ENCODE results near the gene RANBP1. TPM values are rescaled to one million over a fixed set of nuclear protein-coding genes. Genes with fewer than 3 reads are reported as not detected.

Gene RANBP1
- total and polyA plus RNA-seq, 2 of the 4 experiments (the other 2 are of a cell fraction): 173 to 376 TPM

DNA sequence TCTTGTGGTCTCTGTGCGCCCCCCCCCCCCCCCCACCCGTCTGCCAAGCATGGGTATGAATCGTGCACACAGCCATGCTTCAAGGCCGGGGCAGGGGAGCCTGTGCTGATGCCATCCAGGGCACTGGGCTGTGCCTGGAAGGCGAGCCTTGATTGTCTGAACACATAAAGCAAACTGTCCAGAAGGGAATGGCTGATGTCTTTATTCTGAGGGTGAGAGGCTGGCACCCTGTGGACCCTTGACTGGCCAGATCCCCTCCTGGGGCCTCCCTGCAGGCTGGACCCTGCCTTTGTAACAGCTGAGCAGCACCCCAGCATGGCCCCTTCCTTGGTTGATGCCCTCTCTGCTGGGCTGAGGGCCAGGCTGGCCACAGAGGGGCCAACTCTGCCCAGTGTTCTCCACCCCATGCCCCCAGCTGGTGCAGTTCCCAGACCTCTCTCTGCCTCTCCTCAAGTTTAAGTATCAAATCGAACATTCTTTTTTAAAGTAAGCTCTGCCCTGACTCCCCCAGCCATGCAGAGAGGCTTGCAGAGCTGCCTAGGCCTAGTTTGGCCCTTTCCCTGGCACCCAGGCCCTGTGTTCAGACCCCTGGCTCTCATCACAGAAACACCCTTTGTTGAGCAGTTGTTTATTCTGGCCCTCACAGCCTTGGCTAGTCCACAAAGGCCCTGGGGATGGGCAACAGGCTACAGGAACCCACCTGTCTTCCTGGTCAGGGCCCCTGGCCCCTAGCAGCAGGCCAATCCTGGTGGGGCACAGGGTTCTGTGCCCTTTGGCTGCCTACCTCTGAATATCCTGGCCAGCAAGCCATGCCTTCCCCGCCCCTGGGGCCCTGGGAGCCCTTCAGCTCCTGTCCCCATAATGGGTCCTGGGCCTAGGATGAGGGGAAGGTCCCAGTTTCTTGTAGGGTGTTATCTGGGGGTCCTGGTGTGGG lies 3.9 kb upstream of the RANBP1 start (continued):
- TF ChIP-seq FOS (IDR thresholded peaks at IDR 0.05; ENCODE audit: low read depth, low read length): no peak

DNA sequence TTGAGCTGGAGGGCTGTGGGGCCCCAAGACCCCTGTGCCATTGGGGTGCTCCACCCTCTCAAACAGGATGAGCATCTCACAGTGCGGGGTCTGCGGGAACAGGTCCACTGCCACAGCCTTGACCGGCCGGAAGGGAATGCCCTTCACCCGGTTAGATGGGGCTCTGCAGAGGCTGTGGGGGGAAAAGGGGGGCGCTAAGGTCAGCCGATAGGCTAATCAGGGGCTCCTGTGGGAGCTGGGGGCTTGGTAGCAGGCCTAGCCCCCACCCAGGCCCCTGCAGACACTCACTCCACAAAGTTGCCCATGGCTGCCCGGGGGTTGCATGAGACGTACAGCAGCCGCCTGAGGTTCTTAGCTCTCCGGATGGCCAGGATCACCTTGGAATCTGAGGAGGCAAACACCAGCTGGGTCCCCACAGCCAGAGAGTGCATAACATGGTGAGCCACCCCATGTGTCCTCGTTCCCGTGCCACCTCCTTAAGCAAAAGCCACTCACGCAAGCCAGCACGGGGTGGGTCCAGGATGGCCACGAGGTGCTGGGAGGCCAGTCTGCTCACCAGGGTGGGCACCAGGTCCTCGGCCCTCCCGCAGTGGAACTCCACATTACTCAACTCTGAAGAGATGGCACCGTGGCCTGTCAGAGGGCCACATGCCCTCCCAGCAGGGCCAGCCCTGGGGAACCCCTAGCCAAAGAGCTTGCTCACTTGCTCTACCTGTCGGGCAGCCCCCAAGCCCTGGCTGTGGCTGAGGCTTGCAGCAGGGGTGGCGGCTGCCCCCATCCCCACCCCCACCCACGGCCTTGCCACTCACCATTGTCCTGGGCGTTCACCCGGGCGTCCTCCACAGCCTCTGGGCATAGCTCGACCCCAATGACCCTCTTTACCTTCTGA lies 3.0 kb upstream of the RANBP1 start:
- intact Hi-C loops (cut with micrococcal nuclease): no loop called here
- no peak overlapping the region for H2BK20ac ChIP-seq (ENCODE audit: low read depth, low read length)
- H3K79me1 ChIP-seq (ENCODE audit: low read depth in 1 of 2, low read length in 2 of 2): peaks cover 11 to 32% of the 10 kb centered on the region in 2 experiments; a peak in 3 of 4 replicates
- peaks cover 26% of the 10 kb centered on the region for H4K20me1 ChIP-seq (ENCODE audit: insufficient read depth, low read length)
- WGBS, 2 experiments (ENCODE audit: extremely low coverage in 2 of 2, insufficient read length in 1 of 2): 93% methylated on average over 11 of the region's 26 CpGs; no CpG with 5 or more reads in 1 of the 2 experiments
- no peak overlapping the region for H2BK5ac ChIP-seq (ENCODE audit: low read depth, low read length, poor library complexity, severe bottlenecking)
- H4K8ac ChIP-seq (ENCODE audit: low read depth in 2 of 2, low read length in 2 of 2): no peak overlapping the region
- dilution Hi-C loops (cut with HindIII; ENCODE audit: low sequenced_read_pairs, unreplicated experiment): no loop called here
- H3K56ac ChIP-seq (ENCODE audit: extremely low read depth, insufficient read depth, low read length): no peak overlapping the region
- no peaks in the 10 kb centered on the region for H3K9me3 ChIP-seq (ENCODE audit: control insufficient read depth, insufficient read depth, low read length)
- ATAC-seq (ENCODE audit: low read depth): no peak
- no peak overlapping the region for H2BK15ac ChIP-seq (ENCODE audit: low read depth, low read length)
- H3K36me3 ChIP-seq (ENCODE audit: control insufficient read depth, insufficient read depth, low read length): peaks cover 70% of the 10 kb centered on the region
- no peak overlapping the region for H2BK120ac ChIP-seq (ENCODE audit: low read depth, low read length)
- H3K14ac ChIP-seq (replicated peaks; ENCODE audit: low read depth, low read length): no peak overlapping the region
- no peak overlapping the region for H2AFZ ChIP-seq (replicated peaks; ENCODE audit: low read length, poor library complexity)
- H3K4me2 ChIP-seq (ENCODE audit: low read depth, low read length): no peak overlapping the region
- H3K23ac ChIP-seq (ENCODE audit: low read depth, low read length): no peak overlapping the region
- H3K4ac ChIP-seq (ENCODE audit: low read depth, low read length): no peak overlapping the region
- CTCF ChIA-PET: no interaction called here
- H2AK5ac ChIP-seq (ENCODE audit: low read depth, low read length): no peak overlapping the region
- no peak overlapping the region for H4K91ac ChIP-seq (ENCODE audit: insufficient read depth, low read depth, low read length)
- no peak overlapping the region for H4K5ac ChIP-seq (ENCODE audit: low read depth, low read length)
- H3K4me3 ChIP-seq (ENCODE audit: insufficient read depth, low read depth, low read length): no peak overlapping the region
- H3K27ac ChIP-seq (ENCODE audit: insufficient read depth, low read length): no peak overlapping the region
- H3K18ac ChIP-seq (ENCODE audit: low read depth, low read length): no peak overlapping the region
- no peaks in the 10 kb centered on the region for H3K27me3 ChIP-seq (ENCODE audit: control insufficient read depth, insufficient read depth, low read length)
- H3K9me1 ChIP-seq (ENCODE audit: insufficient read depth, low read length): no peaks in the 10 kb centered on the region
- POLR2A ChIA-PET (ENCODE audit: unreplicated experiment): no interaction called here
- no peak for DNase-seq
- H2AK9ac ChIP-seq (replicated peaks; ENCODE audit: low read depth, low read length, poor library complexity): peak overlapping the region; percentile 43
- BruUV-seq (replicated peaks): no TSS peak
- peaks cover 2% of the 10 kb centered on the region; the same call in 1 of the 2 replicates for H3K4me1 ChIP-seq (ENCODE audit: control insufficient read depth, insufficient read depth, low read length)
- no peak overlapping the region for H3K9ac ChIP-seq (ENCODE audit: low read depth, low read length)
- in situ Hi-C loops (cut with MboI; ENCODE audit: low sequenced_read_pairs): no loop called here
- TF ChIP-seq BHLHE40 (IDR thresholded peaks at IDR 0.05; ENCODE audit: low read depth, low read length) (no peak), FOS (IDR thresholded peaks at IDR 0.05; ENCODE audit: low read depth, low read length) (no peak), RFX5 (IDR thresholded peaks at IDR 0.05; ENCODE audit: low read depth, low read length) (no peak), CHD1 (IDR thresholded peaks at IDR 0.05; ENCODE audit: low read depth, low read length) (no peak), USF2 (IDR thresholded peaks at IDR 0.05; ENCODE audit: low read depth, low read length) (no peak), NFE2L2 (IDR thresholded peaks at IDR 0.05; ENCODE audit: low read depth, low read length) (no peak), MAZ (IDR thresholded peaks at IDR 0.05; ENCODE audit: borderline replicate concordance, low read depth, low read length) (no peak), RAD21 (IDR thresholded peaks at IDR 0.05; ENCODE audit: low read length) (no peak), CEBPB (IDR thresholded peaks at IDR 0.05; ENCODE audit: low read depth, low read length) (no peak), RCOR1 (IDR thresholded peaks at IDR 0.05; ENCODE audit: insufficient replicate concordance, low read length) (no peak), MAFK (IDR thresholded peaks at IDR 0.05; ENCODE audit: low read depth, low read length) (no peak), MXI1 (IDR thresholded peaks at IDR 0.05; ENCODE audit: borderline replicate concordance, low read depth, low read length) (no peak), SMC3 (IDR thresholded peaks at IDR 0.05; ENCODE audit: low read depth, low read length) (no peak), POLR2A (IDR thresholded peaks at IDR 0.05; ENCODE audit: low read depth, low read length) (no peak)

Measured in IMR-90 (cell line).